Measurements from ENCODE around the gene SIRPA.

Gene SIRPA

DNA sequence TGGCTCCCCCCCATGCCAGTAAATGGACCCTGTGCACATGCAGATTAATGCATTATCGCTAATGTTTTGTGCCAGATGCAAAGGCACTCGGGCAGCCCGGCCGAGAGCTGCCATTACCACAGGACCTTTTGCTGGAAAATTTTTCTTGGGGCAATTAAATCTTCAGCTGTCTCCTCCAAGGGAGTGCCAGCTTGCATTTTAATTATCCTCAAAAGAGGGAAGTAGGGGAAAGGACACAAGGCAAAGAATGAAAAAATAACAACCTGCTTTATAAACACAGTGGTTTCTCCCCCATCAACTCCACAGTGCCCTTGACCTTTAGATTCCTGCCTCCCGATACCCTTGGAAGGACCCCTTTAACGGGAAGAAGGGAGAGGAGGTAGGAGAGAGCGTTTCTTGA lies 50.5 kb downstream of the SIRPA start:
- TF ChIP-seq, protein P1, sequence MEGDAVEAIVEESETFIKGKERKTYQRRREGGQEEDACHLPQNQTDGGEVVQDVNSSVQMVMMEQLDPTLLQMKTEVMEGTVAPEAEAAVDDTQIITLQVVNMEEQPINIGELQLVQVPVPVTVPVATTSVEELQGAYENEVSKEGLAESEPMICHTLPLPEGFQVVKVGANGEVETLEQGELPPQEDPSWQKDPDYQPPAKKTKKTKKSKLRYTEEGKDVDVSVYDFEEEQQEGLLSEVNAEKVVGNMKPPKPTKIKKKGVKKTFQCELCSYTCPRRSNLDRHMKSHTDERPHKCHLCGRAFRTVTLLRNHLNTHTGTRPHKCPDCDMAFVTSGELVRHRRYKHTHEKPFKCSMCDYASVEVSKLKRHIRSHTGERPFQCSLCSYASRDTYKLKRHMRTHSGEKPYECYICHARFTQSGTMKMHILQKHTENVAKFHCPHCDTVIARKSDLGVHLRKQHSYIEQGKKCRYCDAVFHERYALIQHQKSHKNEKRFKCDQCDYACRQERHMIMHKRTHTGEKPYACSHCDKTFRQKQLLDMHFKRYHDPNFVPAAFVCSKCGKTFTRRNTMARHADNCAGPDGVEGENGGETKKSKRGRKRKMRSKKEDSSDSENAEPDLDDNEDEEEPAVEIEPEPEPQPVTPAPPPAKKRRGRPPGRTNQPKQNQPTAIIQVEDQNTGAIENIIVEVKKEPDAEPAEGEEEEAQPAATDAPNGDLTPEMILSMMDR (IDR thresholded peaks at IDR 0.05; ENCODE audit: borderline replicate concordance, insufficient read depth, low read depth, low read length) = no peak
- H3K4me3 ChIP-seq (ENCODE audit: low read depth, low read length) = no peak overlapping the region

DNA sequence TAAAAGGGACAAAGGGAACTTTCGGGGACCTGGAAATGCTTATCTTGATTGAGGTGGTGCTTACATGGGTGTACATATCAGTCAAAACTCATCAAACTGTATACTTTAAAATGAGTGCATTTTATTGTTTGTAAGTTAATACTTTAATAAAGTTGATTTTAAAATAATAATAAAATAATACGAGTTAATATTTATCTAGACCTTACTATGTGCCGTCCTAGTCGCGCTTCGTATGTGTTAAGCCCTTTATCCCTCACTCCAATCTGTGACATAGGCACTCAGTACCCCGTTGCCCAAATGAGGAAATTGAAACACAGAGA lies 51.2 kb downstream of the SIRPA start:
- H3K4me3 ChIP-seq (ENCODE audit: low read depth, low read length) = no peak overlapping the region
- TF ChIP-seq, protein P1 (IDR thresholded peaks at IDR 0.05; ENCODE audit: borderline replicate concordance, insufficient read depth, low read depth, low read length) = no peak

DNA sequence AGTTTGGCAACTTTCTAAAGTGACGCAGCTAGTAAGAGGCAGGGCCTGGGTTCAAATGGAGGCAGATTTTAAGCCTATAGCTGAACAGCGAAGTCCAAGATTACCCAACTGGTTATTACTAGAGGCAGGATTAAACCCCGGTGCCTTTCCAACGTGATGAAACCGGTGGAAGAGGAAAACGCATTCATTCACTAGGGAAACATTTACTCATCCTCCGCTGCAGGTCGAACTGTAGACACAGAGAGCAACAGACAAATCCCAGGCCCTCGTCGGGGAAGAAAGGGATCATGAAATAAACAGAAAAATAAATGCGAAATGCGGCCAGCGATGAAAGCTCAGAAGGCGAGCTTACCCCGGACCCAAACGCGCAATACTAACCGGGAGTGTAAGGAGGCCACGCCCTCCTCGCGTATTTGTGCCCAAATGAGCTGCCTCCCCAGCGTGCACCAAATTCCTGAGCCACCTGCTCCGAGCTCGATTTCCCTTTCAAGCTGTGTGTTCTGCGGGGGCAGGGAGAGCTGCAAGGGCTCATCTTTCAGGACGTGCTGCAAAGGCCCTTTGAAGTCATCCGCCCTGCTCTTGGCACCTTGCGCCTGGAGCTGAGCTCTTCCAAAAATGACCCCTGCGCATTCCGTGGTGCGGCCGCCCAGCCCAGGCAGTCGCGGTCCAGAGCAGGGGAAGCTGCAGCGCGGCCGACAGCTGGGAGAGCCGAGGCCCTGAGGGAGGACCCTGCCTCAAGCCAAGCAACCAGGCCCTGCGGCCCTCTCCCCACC lies 51.7 kb downstream of the SIRPA start:
- no peak overlapping the region for H3K4me3 ChIP-seq (ENCODE audit: low read depth, low read length)
- TF ChIP-seq, protein P1 (IDR thresholded peaks at IDR 0.05; ENCODE audit: borderline replicate concordance, insufficient read depth, low read depth, low read length) = no peak

DNA sequence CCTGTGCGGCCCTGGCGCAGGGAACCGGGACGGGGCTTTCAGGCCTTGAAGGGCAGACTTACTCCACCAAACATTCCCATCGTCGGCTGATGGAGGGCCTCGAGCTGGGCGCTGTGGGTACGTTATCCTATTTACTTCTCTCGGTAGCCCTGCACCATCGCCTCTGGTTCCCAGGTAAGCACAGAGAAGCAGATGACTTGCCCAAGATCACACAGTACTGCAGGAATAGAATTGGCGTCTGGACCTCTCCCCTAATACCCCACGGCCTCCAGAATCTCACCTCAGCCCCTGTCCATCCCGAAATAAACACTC lies 52.3 kb downstream of the SIRPA start:
- TF ChIP-seq, protein P1 (IDR thresholded peaks at IDR 0.05; ENCODE audit: borderline replicate concordance, insufficient read depth, low read depth, low read length) = no peak
- no peak overlapping the region for H3K4me3 ChIP-seq (ENCODE audit: low read depth, low read length)

DNA sequence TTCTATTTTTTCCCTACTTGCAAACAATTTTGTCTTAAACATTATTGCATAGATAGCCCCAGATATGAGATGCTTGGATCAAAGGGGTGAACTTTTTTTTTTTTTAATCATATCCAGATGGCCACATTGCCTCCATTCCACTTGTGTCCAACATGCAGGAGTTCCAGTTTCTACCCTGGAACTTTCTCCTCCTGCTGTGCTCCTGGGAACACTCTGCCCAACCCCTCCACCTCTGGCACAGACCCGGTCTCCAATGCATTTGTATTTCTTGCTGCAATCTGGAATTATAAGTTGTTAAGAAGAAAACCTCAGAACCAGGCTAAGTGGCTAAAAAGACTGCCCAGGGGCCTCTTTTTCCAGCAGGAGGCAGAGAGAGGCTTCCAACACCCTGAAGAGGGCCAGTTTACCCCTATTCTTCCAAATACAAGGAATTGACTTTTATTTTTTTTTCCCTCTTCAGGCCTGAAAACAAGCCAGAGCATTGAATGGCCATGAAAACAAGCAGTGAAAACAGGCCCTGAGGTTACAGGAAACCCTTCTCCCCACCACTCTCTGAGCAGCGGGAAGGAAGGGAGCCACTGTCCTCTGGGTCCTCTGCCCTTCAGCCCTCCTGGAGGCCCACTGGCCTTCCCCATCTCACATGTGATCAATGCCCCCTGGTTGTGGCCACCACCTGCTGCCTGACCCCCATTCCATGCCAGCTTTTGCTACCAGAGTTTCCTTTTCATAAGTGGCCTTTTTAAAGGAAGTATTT lies 54.3 kb downstream of the SIRPA start:
- TF ChIP-seq, protein P1 (IDR thresholded peaks at IDR 0.05; ENCODE audit: borderline replicate concordance, insufficient read depth, low read depth, low read length) = no peak
- no peak overlapping the region for H3K4me3 ChIP-seq (ENCODE audit: low read depth, low read length)

DNA sequence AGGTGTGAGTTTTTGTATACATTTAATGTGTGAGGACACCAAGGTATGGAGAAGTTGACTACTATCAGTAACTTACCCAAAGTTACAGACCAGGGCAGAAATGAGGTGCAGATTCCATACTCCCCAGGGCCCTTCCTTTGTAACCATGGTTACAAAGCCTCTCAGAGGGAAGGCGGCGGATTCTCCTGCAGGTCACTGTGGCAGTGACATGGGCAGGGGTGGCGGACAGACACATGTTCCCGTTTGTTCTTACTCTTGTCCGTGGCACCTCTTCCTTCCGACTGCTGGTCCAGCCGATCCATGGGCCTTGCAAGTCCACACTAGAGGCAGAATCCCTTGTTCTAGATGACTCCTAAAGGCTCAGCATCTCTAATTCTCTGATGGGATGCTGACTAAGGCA lies 55.6 kb downstream of the SIRPA start:
- TF ChIP-seq, protein P1 (IDR thresholded peaks at IDR 0.05; ENCODE audit: borderline replicate concordance, insufficient read depth, low read depth, low read length) = no peak

More for the DNA sequence above, 55.6 kb downstream of the SIRPA start:
- no peak overlapping the region for H3K4me3 ChIP-seq (ENCODE audit: low read depth, low read length)

Measured in GM12875 (cell line).